H9 (cell line): ENCODE results near the gene CACFD1. TPM values are rescaled to one million over a fixed set of nuclear protein-coding genes. Genes with fewer than 3 reads are reported as not detected.

ENCODE experiments used
- DNase-seq: peaks from one replicate; pipeline ENCODE4 v3.0.0-alpha.2; 2017
- H2AFZ ChIP-seq: one replicate; pipeline ENCODE4 v1.6.1; 2013; ENCODE audit warnings: mild to moderate bottlenecking, low read length, control low read depth, moderate library complexity
- H2AK5ac ChIP-seq: 2 replicates; pipeline ENCODE4 v1.6.1; 2013; ENCODE audit warnings: low read length, control low read depth, mixed read lengths; ENCODE audit not compliant: insufficient read length
- H2BK120ac ChIP-seq: one replicate; pipeline ENCODE4 v1.6.1; 2013; ENCODE audit warnings: low read depth, mild to moderate bottlenecking, low read length, control low read depth, inconsistent platforms; ENCODE audit not compliant: poor library complexity, severe bottlenecking
- H2BK12ac ChIP-seq: 2 replicates; pipeline ENCODE4 v1.6.1; 2013; ENCODE audit warnings: low read length, control low read depth, mixed read lengths, low read depth; ENCODE audit not compliant: insufficient read length
- H2BK15ac ChIP-seq: 2 replicates; pipeline ENCODE4 v1.6.1; 2013; ENCODE audit warnings: low read depth, low read length, control low read depth
- H2BK20ac ChIP-seq: one replicate; pipeline ENCODE4 v1.6.1; 2013; ENCODE audit warnings: low read depth, mild to moderate bottlenecking, low read length, control low read depth, inconsistent platforms; ENCODE audit not compliant: poor library complexity, severe bottlenecking
- H2BK5ac ChIP-seq: 2 replicates; pipeline ENCODE4 v1.6.1; 2013; ENCODE audit warnings: low read length, control low read depth, mixed read lengths; ENCODE audit not compliant: insufficient read length
- H3K14ac ChIP-seq: 2 replicates; pipeline ENCODE4 v1.6.1; 2013; ENCODE audit warnings: low read length, control low read depth; ENCODE audit not compliant: insufficient read depth
- H3K18ac ChIP-seq: 2 replicates; pipeline ENCODE4 v1.6.1; 2013; ENCODE audit warnings: low read depth, mild to moderate bottlenecking, mixed read lengths, low read length, control low read depth; ENCODE audit not compliant: insufficient read length
- H3K23ac ChIP-seq: 2 replicates; pipeline ENCODE4 v1.6.1; 2013; ENCODE audit warnings: low read length, control low read depth, mixed read lengths, low read depth; ENCODE audit not compliant: insufficient read length
- H3K23me2 ChIP-seq: 2 replicates; pipeline ENCODE4 v1.6.1; 2013; ENCODE audit warnings: low read depth, mild to moderate bottlenecking, mixed read lengths, low read length, control low read depth; ENCODE audit not compliant: insufficient read length, poor library complexity, severe bottlenecking
- H3K27ac ChIP-seq: 2 replicates; pipeline ENCODE4 v1.5.1; 2013; ENCODE audit warnings: low read length, control low read depth, mixed read lengths, low read depth; ENCODE audit not compliant: insufficient read length
- H3K27me3 ChIP-seq: 2 replicates; pipeline ENCODE4 v1.6.1; 2013; ENCODE audit warnings: low read length, control low read depth, inconsistent platforms; ENCODE audit not compliant: insufficient read depth
- H3K4ac ChIP-seq: 2 replicates; pipeline ENCODE4 v1.6.1; 2013; ENCODE audit warnings: low read depth, mild to moderate bottlenecking, control low read depth, inconsistent platforms, low read length, moderate library complexity
- H3K4me1 ChIP-seq: 2 replicates; pipeline ENCODE4 v1.6.1; 2013; ENCODE audit warnings: low read length, control low read depth, inconsistent platforms; ENCODE audit not compliant: insufficient read depth
- H3K4me2 ChIP-seq: 2 replicates; pipeline ENCODE4 v1.6.1; 2013; ENCODE audit warnings: low read length, control low read depth, mixed read lengths; ENCODE audit not compliant: insufficient read length, insufficient read depth
- H3K56ac ChIP-seq: 2 replicates; pipeline ENCODE4 v1.6.1; 2013; ENCODE audit warnings: low read depth, mild to moderate bottlenecking, mixed read lengths, low read length, control low read depth; ENCODE audit not compliant: insufficient read length
- H3K79me1 ChIP-seq: 2 replicates; pipeline ENCODE4 v1.6.1; 2013; ENCODE audit warnings: low read depth, mild to moderate bottlenecking, moderate library complexity, low read length, control low read depth, inconsistent platforms; ENCODE audit not compliant: insufficient read depth, poor library complexity, severe bottlenecking
- H3K79me2 ChIP-seq: 2 replicates; pipeline ENCODE4 v1.6.1; 2013; ENCODE audit warnings: low read length, control low read depth, inconsistent platforms; ENCODE audit not compliant: insufficient read depth
- H3K9ac ChIP-seq: 2 replicates; pipeline ENCODE4 v1.6.1; 2013; ENCODE audit warnings: low read length, control low read depth, mixed read lengths; ENCODE audit not compliant: insufficient read length; ENCODE audit errors: extremely low read depth
- H3K9me3 ChIP-seq: one replicate; pipeline ENCODE4 v1.6.1; 2013; ENCODE audit warnings: low read depth, low read length, inconsistent platforms; ENCODE audit not compliant: control insufficient read depth
- H3T11ph ChIP-seq: one replicate; pipeline ENCODE4 v1.6.1; 2013; ENCODE audit warnings: mild to moderate bottlenecking, low read length, control low read depth, inconsistent platforms
- H4K20me1 ChIP-seq: one replicate; pipeline ENCODE4 v1.6.1; 2013; ENCODE audit not compliant: control insufficient read depth, insufficient read length, insufficient read depth
- H4K5ac ChIP-seq: 2 replicates; pipeline ENCODE4 v1.6.1; 2013; ENCODE audit warnings: low read depth, mild to moderate bottlenecking, mixed read lengths, low read length, control low read depth; ENCODE audit not compliant: insufficient read length
- H4K8ac ChIP-seq: replicated peaks from 2 replicates; pipeline ENCODE4 v1.6.1; 2013; ENCODE audit warnings: low read length, control low read depth, mixed read lengths, low read depth; ENCODE audit not compliant: insufficient read length
- H4K91ac ChIP-seq: 2 replicates; pipeline ENCODE4 v1.6.1; 2013; ENCODE audit warnings: low read depth, mild to moderate bottlenecking, moderate library complexity, mixed read lengths, low read length, control low read depth; ENCODE audit not compliant: insufficient read length
- H3K27ac Mint-ChIP-seq, 3 experiments: 2 replicates in 2 of 3; 3 replicates in 1 of 3; pipeline ENCODE4 v1.8.0; 2020 to 2021; ENCODE audit warnings: mixed read lengths in 3 of 3, mild to moderate bottlenecking in 1 of 3, moderate library complexity in 1 of 3
- H3K27me3 Mint-ChIP-seq: 2 replicates; pipeline ENCODE4 v1.8.0; 2021; ENCODE audit warnings: low read depth, mild to moderate bottlenecking, moderate library complexity, mixed read lengths
- H3K36me3 Mint-ChIP-seq, 3 experiments: 2 replicates in 2 of 3; 3 replicates in 1 of 3; pipeline ENCODE4 v1.8.0; 2020 to 2021; ENCODE audit warnings: low read depth in 3 of 3, mixed read lengths in 3 of 3; ENCODE audit not compliant: insufficient read depth in 1 of 3
- H3K4me1 Mint-ChIP-seq, 2 experiments: 2 replicates each; pipeline ENCODE4 v1.8.0; 2020; ENCODE audit warnings: mixed read lengths in 2 of 2
- H3K4me3 Mint-ChIP-seq, 2 experiments: 2 replicates in 1 of 2; 3 replicates in 1 of 2; pipeline ENCODE4 v1.8.0; 2020 to 2021; ENCODE audit warnings: mild to moderate bottlenecking in 2 of 2, mixed read lengths in 2 of 2, moderate library complexity in 1 of 2
- H3K9me3 Mint-ChIP-seq, 2 experiments: 2 replicates in 1 of 2; 3 replicates in 1 of 2; pipeline ENCODE4 v1.8.0; 2020; ENCODE audit warnings: mild to moderate bottlenecking in 2 of 2, mixed read lengths in 2 of 2, moderate library complexity in 1 of 2
- WGBS: extraction: QIAGEN DNeasy Blood & Tissue Kit; methylation state at CpG from one replicate; pipeline ENCODE4 v1.1.7; 2013; ENCODE audit warnings: missing lambda C conversion rate, low lambda C conversion rate, mixed read lengths; ENCODE audit not compliant: insufficient read length; ENCODE audit errors: extremely low coverage; 5-methylcytosine and 5-hydroxymethylcytosine counted together
- long read RNA-seq: library from polyadenylated mRNA; unstranded; transcript quantifications from one replicate; pipeline ENCODE4 v2.0.0, GENCODE V29; 2020
- total RNA-seq: library from RNA; stranded (reverse); gene quantifications from 2 replicates; pipeline ENCODE4 v1.2.1, GENCODE V29; 2021
- TF ChIP-seq, protein P1 (sequence below): fragments of 200-600 bp; sonication (generic); conservative IDR thresholded peaks from 3 replicates; pipeline ENCODE4 v1.8.0; 2021; ENCODE audit warnings: antibody characterized with exemption, mild to moderate bottlenecking

Gene CACFD1
- 20.0 and 20.2 TPM in 2 replicates for total RNA-seq
- long read RNA-seq, transcript CACFD1-201 (4 exons, 2,688 nt), result minor isoform, 59 of 210 reads
- long read RNA-seq, transcript CACFD1-202 (5 exons, 2,794 nt), result major isoform, 121 of 210 reads
- long read RNA-seq, transcript CACFD1-206 (6 exons, 2,880 nt), result minor isoform, 7 of 210 reads
- long read RNA-seq, partial matches to known transcripts, result 1 of 210 reads
- long read RNA-seq, other reads (novel, unspliced or antisense), result 20 of 210 reads

DNA sequence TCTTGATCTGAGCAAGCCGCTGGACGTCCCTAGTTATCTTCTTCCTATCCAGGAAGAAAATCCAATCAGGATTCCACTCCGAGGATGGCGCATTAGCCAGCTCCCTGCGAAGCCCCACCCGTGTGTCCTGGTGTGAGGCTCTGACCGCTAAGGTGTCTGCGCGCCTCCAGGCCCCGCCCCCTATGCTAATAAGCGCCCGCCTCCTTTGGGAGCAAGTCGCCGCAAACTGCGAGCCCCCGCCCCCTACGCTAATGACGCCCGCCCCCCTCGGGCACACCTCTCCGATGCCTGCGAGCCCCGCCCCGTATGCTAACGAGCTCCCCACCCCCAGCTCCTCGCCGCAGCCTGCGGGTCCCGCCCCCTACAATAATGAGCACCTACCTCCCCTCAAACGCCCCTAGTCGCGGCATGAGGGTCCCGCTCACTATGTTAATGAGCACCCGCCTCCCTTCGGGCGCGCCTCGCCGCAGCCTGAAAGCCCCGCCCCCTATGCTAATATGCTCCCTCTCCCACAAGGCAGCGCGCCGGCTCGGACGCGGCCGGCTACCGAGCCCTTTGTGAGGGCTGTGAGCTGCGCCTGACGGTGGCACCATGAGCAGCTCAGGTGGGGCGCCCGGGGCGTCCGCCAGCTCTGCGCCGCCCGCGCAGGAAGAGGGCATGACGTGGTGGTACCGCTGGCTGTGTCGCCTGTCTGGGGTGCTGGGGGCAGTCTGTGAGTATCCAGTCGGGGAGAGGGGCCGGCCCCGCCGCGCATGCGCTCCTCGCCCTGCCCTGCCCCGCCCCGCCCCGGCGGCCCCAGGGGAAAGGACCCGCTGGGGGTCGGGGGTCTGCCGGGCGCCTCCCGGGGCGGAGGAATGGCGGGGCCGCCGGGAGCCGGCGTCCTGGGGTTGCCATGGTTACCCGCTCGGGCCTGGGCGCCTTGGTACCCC, at the start of gene CACFD1:
Gene CACFD1 (plus strand): TSS at position 503 of the 929 bp plus-strand sequence. CDS start 89 bp downstream, at position 592.
- no peak within 1 kb of the TSS for H3K27ac ChIP-seq
- peak within 1 kb of the TSS; percentile 82 for H3K4me2 ChIP-seq
- H3T11ph ChIP-seq, result no peak within 1 kb of the TSS
- peak within 1 kb of the TSS; percentile 97 for H3K14ac ChIP-seq
- no peak within 1 kb of the TSS; the same call in 1 of the 2 replicates for H3K4ac ChIP-seq
- H4K91ac ChIP-seq, result no peak within 1 kb of the TSS
- H4K5ac ChIP-seq, result no peak within 1 kb of the TSS
- H2AK5ac ChIP-seq, result no peak within 1 kb of the TSS
- Mint-ChIP-seq H3K9me3 (no peaks in the 10 kb centered on the region; a peak in 1 of 5 replicates), H3K36me3 (peaks cover 0 to 9% (median 0%) of the 10 kb centered on the region in 3 experiments; a peak in 3 of 7 replicates), H3K27me3 (peaks cover 7% of the 10 kb centered on the region; the same call in 1 of the 2 replicates), H3K27ac (peak within 1 kb of the TSS; percentile 90 to 97 (median 96); a peak in 6 of 7 replicates), H3K4me1 (peaks cover 18 to 33% of the 10 kb centered on the region in 2 experiments), H3K4me3 (peak within 1 kb of the TSS; percentile 84 to 92)
- peaks cover 13% of the 10 kb centered on the region for H3K23me2 ChIP-seq
- H3K27me3 ChIP-seq, result no peaks in the 10 kb centered on the region
- H3K9me3 ChIP-seq, result no peaks in the 10 kb centered on the region
- H2BK20ac ChIP-seq, result no peak within 1 kb of the TSS
- no CpG with 5 or more reads among the region's 86 CpGs for WGBS
- no peak within 1 kb of the TSS for H3K56ac ChIP-seq
- peak; percentile 98 for DNase-seq
- peak within 1 kb of the TSS; percentile 76 for H3K9ac ChIP-seq
- H2BK15ac ChIP-seq, result no peak within 1 kb of the TSS
- H2BK12ac ChIP-seq, result no peak within 1 kb of the TSS
- no peak within 1 kb of the TSS for H3K23ac ChIP-seq
- H3K18ac ChIP-seq, result peak within 1 kb of the TSS; percentile 98
- no peak within 1 kb of the TSS for H2BK5ac ChIP-seq
- no peaks in the 10 kb centered on the region for H3K79me2 ChIP-seq
- peaks cover 2% of the 10 kb centered on the region for H4K20me1 ChIP-seq
- no peak within 1 kb of the TSS for H2AFZ ChIP-seq
- TF ChIP-seq, protein P1, sequence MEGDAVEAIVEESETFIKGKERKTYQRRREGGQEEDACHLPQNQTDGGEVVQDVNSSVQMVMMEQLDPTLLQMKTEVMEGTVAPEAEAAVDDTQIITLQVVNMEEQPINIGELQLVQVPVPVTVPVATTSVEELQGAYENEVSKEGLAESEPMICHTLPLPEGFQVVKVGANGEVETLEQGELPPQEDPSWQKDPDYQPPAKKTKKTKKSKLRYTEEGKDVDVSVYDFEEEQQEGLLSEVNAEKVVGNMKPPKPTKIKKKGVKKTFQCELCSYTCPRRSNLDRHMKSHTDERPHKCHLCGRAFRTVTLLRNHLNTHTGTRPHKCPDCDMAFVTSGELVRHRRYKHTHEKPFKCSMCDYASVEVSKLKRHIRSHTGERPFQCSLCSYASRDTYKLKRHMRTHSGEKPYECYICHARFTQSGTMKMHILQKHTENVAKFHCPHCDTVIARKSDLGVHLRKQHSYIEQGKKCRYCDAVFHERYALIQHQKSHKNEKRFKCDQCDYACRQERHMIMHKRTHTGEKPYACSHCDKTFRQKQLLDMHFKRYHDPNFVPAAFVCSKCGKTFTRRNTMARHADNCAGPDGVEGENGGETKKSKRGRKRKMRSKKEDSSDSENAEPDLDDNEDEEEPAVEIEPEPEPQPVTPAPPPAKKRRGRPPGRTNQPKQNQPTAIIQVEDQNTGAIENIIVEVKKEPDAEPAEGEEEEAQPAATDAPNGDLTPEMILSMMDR, result no peak
- H4K8ac ChIP-seq, result no peak within 1 kb of the TSS
- H2BK120ac ChIP-seq, result no peak within 1 kb of the TSS
- peaks cover 7% of the 10 kb centered on the region; the same call in 1 of the 2 replicates for H3K4me1 ChIP-seq
- no peaks in the 10 kb centered on the region for H3K79me1 ChIP-seq
